Measurements from ENCODE around the gene DCTN2.

The DCTN2 gene

GRCh38 chr12:57552306-57552651, 5.3 kb upstream of the DCTN2 start:
- TF ChIP-seq JUND (IDR thresholded peaks at IDR 0.05; ENCODE audit: low read depth) = no peak
- in situ Hi-C loops (cut with HindIII; ENCODE audit: low pct_unique_long_range_greater_than_20kb, low sequenced_read_pairs) = no loop called here
- DNase-seq (ENCODE audit: low read depth in 1 of 2, low spot score in 1 of 2) = no peak

DNA sequence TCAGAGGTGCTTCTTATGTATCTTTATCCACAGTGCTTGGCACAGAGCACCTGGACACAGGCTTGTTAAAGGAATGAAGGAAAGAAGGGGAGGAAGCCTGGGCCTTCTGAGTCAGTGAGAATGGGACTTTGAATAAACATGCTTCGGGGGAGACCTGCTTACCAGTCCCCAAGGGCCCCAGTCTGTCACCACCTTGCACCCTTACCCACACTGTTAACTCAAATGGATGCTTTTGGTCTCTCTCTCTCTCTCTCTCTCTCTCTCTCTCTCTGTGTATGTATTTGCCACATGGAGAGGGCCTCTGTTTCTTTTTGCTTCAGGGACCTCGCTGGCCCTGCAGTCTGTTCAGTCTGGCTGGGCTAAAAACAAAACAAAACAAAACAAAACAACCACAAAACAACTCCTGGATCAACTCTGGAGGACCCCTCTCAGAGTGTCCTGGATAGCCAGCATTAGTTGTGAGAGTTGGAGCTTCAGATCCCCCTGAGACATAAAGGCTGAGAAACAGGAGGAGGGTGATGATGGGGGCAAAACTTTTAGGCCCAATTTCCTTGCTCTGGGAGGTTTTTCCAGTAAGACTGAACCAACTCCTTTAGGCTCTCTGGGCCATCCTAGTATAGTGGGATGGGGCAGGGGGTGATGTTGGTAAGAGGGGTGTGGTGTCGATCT, 4.8 kb upstream of the DCTN2 start:
- no peak for TF ChIP-seq JUND (IDR thresholded peaks at IDR 0.05; ENCODE audit: low read depth)
- DNase-seq (ENCODE audit: low read depth in 1 of 2, low spot score in 1 of 2) = no peak
- in situ Hi-C loops (cut with HindIII; ENCODE audit: low pct_unique_long_range_greater_than_20kb, low sequenced_read_pairs) = no loop called here

DNA sequence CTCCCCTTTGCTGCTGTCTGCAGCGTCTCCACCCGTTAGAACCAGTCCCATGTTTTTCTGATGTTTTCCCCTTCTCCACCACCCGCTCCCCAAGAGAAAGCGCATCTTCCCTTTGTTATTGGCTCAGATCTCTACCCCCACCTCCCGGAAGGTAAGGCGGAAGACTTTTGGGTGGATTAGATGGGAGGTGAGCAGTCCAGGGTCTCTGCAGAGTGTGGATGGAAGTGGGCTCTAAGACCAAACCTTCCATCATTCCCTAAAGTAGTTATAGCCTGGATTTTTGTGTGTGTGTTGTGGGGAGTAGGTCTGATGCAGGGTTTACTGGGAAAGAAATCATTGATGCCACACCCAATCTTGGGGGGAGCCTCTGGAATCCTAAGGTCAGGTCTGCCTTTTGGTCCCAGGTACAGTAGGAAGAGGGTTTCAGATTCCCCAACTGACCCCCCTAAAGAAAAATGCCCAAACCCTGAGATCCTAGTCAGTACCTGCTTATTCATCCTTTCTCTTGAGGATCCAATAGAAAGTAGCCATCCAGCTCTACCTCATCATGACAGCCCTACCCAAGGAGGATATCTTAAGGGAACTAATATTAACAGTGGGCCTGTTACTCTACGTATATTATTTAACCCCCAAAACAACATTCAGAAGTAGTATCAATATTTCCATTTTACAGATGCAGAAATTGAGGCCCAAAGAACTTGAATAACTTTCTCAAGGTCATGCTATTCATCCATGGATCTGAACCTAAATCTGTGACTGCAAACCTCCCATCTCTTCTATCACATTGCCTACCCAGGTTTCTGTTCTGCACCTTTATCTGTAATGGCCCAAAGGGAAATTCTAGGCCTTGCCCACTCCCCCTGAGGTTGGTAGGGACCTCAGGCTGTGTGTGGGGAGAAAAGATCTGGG, 3.9 kb upstream of the DCTN2 start:
- no peak for DNase-seq (ENCODE audit: low read depth in 1 of 2, low spot score in 1 of 2)
- TF ChIP-seq JUND (IDR thresholded peaks at IDR 0.05; ENCODE audit: low read depth) = no peak
- in situ Hi-C loops (cut with HindIII; ENCODE audit: low pct_unique_long_range_greater_than_20kb, low sequenced_read_pairs) = no loop called here

- no peak for TF ChIP-seq JUND (IDR thresholded peaks at IDR 0.05; ENCODE audit: low read depth)
- in situ Hi-C loops (cut with HindIII; ENCODE audit: low pct_unique_long_range_greater_than_20kb, low sequenced_read_pairs) = no loop called here
- DNase-seq (ENCODE audit: low read depth in 1 of 2, low spot score in 1 of 2) = peak in 1 of 2 experiments; percentile 33
These were observed 3.1 kb upstream of the DCTN2 start, which contains the start of gene KIF5A for GRCh38 chr12:57549909-57550640. Gene KIF5A, plus strand, starts transcription at chr12:57550044. Its CDS starts 228 bp downstream, at chr12:57550272.

DNA sequence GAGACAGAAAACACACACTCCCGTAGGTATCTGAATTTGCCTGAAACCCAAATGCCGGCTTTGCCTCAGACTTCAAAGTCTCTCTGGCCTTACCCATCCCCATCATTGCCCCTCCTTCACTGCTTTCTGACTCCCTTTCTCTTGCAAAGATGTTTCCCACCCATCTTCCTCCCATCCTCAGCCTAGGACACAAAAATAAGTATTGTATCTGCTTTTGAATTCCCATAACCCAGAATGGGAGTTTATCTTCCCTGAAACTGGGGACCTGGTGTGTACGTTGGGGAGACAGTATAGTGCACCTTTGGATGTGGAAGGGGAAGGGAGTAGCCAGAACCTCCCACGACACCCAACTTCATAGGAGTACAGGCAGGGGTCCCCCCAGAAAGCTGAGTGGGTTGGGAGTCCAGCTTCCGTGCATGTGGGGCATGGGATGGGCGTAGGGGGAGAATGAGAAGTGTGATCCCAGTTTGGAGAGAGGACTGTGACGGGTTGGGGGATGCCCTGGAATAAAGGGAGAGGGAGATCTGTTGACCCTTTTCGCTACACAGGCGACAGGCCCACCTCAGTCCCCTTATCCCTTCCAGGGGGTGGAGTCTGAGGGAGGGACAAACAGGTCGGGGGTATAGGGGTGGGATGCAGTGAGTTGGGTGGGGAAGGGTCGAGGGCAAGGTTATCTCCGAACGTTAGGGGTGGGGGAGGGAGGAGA, 2.4 kb upstream of the DCTN2 start:
- in situ Hi-C loops (cut with HindIII; ENCODE audit: low pct_unique_long_range_greater_than_20kb, low sequenced_read_pairs) = no loop called here
- TF ChIP-seq JUND (IDR thresholded peaks at IDR 0.05; ENCODE audit: low read depth) = no peak
- no peak for DNase-seq (ENCODE audit: low read depth in 1 of 2, low spot score in 1 of 2)

- no peak for DNase-seq (ENCODE audit: low read depth in 1 of 2, low spot score in 1 of 2)
- no peak for TF ChIP-seq JUND (IDR thresholded peaks at IDR 0.05; ENCODE audit: low read depth)
- in situ Hi-C loops (cut with HindIII; ENCODE audit: low pct_unique_long_range_greater_than_20kb, low sequenced_read_pairs) = no loop called here
These were observed 1.5 kb upstream of the DCTN2 start for GRCh38 chr12:57548488-57548887.

DNA sequence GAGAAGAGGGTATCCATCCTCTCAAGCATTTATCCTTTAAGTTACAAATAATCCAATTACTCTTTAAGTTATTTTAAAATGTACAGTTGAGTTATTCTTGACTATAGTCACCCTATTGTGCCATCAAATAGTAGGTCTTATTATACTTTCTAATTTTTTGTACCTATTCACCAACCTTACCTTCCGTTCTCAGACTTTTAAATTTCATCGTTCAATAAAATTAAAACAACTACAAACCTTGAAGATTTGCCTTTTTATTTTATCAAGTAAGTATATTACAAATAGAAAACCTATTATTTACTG, 972 bp upstream of the DCTN2 start:
- TF ChIP-seq JUND (IDR thresholded peaks at IDR 0.05; ENCODE audit: low read depth) = no peak
- in situ Hi-C loops (cut with HindIII; ENCODE audit: low pct_unique_long_range_greater_than_20kb, low sequenced_read_pairs) = no loop called here
- DNase-seq (ENCODE audit: low read depth in 1 of 2, low spot score in 1 of 2) = no peak

GRCh38 chr12:57547288-57548012, 458 bp upstream of the DCTN2 start:
- DNase-seq (ENCODE audit: low read depth in 1 of 2, low spot score in 1 of 2) = no peak
- in situ Hi-C loops (cut with HindIII; ENCODE audit: low pct_unique_long_range_greater_than_20kb, low sequenced_read_pairs) = no loop called here
- no peak for TF ChIP-seq JUND (IDR thresholded peaks at IDR 0.05; ENCODE audit: low read depth)

GRCh38 chr12:57545809-57546437, 1.1 kb downstream of the DCTN2 start:
- no peak for TF ChIP-seq JUND (IDR thresholded peaks at IDR 0.05; ENCODE audit: low read depth)
- in situ Hi-C loops (cut with HindIII; ENCODE audit: low pct_unique_long_range_greater_than_20kb, low sequenced_read_pairs) = no loop called here
- peak in 1 of 2 experiments; percentile 28 for DNase-seq (ENCODE audit: low read depth in 1 of 2, low spot score in 1 of 2)

DNA sequence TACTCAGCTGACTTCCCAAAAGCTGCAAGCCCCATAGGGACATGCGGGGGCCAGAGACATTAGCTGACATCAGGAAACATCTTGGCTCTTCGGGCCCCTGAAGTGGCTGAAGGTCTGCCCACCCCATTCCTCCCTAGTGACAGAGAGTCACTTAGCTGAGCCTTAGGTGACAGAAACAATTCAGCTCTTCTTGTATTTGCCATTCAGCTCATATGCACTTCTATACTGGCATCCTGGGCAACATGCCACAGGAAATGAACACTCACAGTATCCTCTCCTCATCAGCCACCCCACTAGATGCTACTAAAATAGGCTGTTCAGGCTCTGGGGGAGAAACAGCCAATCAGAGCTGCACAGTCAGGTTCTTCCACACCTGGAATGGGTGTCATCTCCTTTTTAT, 3.4 kb downstream of the DCTN2 start:
- no peak for TF ChIP-seq JUND (IDR thresholded peaks at IDR 0.05; ENCODE audit: low read depth)
- no peak for DNase-seq (ENCODE audit: low read depth in 1 of 2, low spot score in 1 of 2)
- in situ Hi-C loops (cut with HindIII; ENCODE audit: low pct_unique_long_range_greater_than_20kb, low sequenced_read_pairs) = no loop called here

DNA sequence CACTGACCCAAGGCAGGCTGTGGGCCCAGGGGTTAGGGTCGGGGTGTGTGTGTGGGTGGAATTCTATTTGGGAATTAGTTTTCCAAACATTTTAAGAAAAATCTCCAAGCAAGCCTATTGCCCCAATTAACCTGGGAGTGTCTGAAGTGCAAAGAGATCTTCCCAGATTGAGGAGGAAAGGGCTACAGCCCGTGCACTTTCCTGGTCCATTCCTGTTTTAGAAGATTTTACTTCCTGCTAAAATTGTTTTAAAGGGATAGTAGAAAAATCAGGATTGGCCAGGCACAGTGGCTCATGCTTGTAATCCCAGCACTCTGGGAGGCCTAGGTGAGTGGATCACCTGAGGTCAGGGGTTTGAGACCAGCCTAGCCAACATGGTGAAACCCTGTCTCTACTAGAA, 5.3 kb downstream of the DCTN2 start:
- no peak for TF ChIP-seq JUND (IDR thresholded peaks at IDR 0.05; ENCODE audit: low read depth)
- no peak for DNase-seq (ENCODE audit: low read depth in 1 of 2, low spot score in 1 of 2)

More for the DNA sequence above, 5.3 kb downstream of the DCTN2 start:
- in situ Hi-C loops (cut with HindIII; ENCODE audit: low pct_unique_long_range_greater_than_20kb, low sequenced_read_pairs) = no loop called here
